Measurements from ENCODE around the gene NUDCD3. TPM values are rescaled to one million over a fixed set of nuclear protein-coding genes. Genes with fewer than 3 reads are reported as not detected.

The NUDCD3 gene
- total and polyA plus RNA-seq, 2 experiments from 2014 or later, result 35.7 to 42.7 TPM

DNA sequence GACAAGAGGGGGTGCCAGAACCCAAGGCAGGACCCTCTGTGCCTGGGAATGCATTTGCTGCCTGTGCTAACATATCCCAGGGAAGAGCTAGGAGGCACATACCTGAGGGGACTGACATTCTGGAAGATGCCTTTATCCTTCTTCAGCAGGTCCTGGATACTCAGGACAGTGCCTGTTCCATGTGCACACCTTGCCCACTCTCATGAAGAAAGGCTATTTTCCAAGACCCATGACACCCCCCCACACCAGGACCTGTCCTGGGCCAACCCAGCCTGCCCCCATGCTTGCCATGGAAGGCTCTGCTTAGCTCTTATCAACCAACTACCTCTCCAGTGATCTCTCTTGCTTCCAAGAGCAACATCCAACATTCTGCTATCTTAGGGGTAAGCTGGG lies 97.8 kb downstream of the NUDCD3 start:
- Histone ChIP-seq H3K9me2 (ENCODE audit: insufficient read depth) (no peaks in the 10 kb centered on the region), H2AFZ (no peak overlapping the region), H3K4me2 (no peak overlapping the region), H3K4me1 (ENCODE audit: insufficient read depth) (no peaks in the 10 kb centered on the region), H3K36me3 (ENCODE audit: insufficient read depth) (no peaks in the 10 kb centered on the region; the same call in 1 of the 2 replicates), H3F3A (replicated peaks; ENCODE audit: low read depth) (no peaks in the 10 kb centered on the region), H4K20me1 (replicated peaks; ENCODE audit: insufficient read depth) (0 out of 2 replicates have a peak, but pooled peaks cover 3% of the 10 kb centered on the region), H3K79me2 (replicated peaks; ENCODE audit: insufficient read depth) (0 out of 2 replicates have a peak, but pooled peaks cover 3% of the 10 kb centered on the region), H3K27ac (ENCODE audit: low read depth) (no peak overlapping the region), H3K4me3 (no peak overlapping the region), H3K27me3 (ENCODE audit: insufficient read depth) (no peaks in the 10 kb centered on the region)
- Mint-ChIP-seq H3K27me3 (ENCODE audit: insufficient read depth, low read depth, poor library complexity) (peaks cover 2% of the 10 kb centered on the region), H3K4me1 (no peaks in the 10 kb centered on the region), H3K9me3 (no peaks in the 10 kb centered on the region), H3K4me3 (no peak overlapping the region), H3K36me3 (ENCODE audit: low read depth) (peaks cover 10% of the 10 kb centered on the region; the same call in 2 of the 3 replicates), H3K27ac (no peak overlapping the region)
- ATAC-seq, result no peak
- TF ChIP-seq CREB1 (CRISPR knock-in tag; IDR thresholded peaks at IDR 0.05; ENCODE audit: low read depth) (no peak), STAT1 (IDR thresholded peaks at IDR 0.05; ENCODE audit: unreplicated experiment) (no peak), ZNF331 (CRISPR knock-in tag; IDR thresholded peaks at IDR 0.05; ENCODE audit: low read depth) (no peak), NANOG (IDR thresholded peaks at IDR 0.05; ENCODE audit: borderline replicate concordance) (no peak), POLR2AphosphoS5 (IDR thresholded peaks at IDR 0.05; ENCODE audit: low read depth) (no peak), EZH2 (IDR thresholded peaks at IDR 0.05; ENCODE audit: low read depth, unreplicated experiment) (no peak), JUNB (IDR thresholded peaks at IDR 0.05; ENCODE audit: unreplicated experiment) (no peak), EZH2phosphoT487 (IDR thresholded peaks at IDR 0.05; ENCODE audit: unreplicated experiment) (no peak), ZNF114 (CRISPR knock-in tag; IDR thresholded peaks at IDR 0.05) (no peak)
- TF ChIP-seq, protein P1, sequence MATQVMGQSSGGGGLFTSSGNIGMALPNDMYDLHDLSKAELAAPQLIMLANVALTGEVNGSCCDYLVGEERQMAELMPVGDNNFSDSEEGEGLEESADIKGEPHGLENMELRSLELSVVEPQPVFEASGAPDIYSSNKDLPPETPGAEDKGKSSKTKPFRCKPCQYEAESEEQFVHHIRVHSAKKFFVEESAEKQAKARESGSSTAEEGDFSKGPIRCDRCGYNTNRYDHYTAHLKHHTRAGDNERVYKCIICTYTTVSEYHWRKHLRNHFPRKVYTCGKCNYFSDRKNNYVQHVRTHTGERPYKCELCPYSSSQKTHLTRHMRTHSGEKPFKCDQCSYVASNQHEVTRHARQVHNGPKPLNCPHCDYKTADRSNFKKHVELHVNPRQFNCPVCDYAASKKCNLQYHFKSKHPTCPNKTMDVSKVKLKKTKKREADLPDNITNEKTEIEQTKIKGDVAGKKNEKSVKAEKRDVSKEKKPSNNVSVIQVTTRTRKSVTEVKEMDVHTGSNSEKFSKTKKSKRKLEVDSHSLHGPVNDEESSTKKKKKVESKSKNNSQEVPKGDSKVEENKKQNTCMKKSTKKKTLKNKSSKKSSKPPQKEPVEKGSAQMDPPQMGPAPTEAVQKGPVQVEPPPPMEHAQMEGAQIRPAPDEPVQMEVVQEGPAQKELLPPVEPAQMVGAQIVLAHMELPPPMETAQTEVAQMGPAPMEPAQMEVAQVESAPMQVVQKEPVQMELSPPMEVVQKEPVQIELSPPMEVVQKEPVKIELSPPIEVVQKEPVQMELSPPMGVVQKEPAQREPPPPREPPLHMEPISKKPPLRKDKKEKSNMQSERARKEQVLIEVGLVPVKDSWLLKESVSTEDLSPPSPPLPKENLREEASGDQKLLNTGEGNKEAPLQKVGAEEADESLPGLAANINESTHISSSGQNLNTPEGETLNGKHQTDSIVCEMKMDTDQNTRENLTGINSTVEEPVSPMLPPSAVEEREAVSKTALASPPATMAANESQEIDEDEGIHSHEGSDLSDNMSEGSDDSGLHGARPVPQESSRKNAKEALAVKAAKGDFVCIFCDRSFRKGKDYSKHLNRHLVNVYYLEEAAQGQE (IDR thresholded peaks at IDR 0.05; ENCODE audit: unreplicated experiment), result no peak
- TF ChIP-seq, protein P2, sequence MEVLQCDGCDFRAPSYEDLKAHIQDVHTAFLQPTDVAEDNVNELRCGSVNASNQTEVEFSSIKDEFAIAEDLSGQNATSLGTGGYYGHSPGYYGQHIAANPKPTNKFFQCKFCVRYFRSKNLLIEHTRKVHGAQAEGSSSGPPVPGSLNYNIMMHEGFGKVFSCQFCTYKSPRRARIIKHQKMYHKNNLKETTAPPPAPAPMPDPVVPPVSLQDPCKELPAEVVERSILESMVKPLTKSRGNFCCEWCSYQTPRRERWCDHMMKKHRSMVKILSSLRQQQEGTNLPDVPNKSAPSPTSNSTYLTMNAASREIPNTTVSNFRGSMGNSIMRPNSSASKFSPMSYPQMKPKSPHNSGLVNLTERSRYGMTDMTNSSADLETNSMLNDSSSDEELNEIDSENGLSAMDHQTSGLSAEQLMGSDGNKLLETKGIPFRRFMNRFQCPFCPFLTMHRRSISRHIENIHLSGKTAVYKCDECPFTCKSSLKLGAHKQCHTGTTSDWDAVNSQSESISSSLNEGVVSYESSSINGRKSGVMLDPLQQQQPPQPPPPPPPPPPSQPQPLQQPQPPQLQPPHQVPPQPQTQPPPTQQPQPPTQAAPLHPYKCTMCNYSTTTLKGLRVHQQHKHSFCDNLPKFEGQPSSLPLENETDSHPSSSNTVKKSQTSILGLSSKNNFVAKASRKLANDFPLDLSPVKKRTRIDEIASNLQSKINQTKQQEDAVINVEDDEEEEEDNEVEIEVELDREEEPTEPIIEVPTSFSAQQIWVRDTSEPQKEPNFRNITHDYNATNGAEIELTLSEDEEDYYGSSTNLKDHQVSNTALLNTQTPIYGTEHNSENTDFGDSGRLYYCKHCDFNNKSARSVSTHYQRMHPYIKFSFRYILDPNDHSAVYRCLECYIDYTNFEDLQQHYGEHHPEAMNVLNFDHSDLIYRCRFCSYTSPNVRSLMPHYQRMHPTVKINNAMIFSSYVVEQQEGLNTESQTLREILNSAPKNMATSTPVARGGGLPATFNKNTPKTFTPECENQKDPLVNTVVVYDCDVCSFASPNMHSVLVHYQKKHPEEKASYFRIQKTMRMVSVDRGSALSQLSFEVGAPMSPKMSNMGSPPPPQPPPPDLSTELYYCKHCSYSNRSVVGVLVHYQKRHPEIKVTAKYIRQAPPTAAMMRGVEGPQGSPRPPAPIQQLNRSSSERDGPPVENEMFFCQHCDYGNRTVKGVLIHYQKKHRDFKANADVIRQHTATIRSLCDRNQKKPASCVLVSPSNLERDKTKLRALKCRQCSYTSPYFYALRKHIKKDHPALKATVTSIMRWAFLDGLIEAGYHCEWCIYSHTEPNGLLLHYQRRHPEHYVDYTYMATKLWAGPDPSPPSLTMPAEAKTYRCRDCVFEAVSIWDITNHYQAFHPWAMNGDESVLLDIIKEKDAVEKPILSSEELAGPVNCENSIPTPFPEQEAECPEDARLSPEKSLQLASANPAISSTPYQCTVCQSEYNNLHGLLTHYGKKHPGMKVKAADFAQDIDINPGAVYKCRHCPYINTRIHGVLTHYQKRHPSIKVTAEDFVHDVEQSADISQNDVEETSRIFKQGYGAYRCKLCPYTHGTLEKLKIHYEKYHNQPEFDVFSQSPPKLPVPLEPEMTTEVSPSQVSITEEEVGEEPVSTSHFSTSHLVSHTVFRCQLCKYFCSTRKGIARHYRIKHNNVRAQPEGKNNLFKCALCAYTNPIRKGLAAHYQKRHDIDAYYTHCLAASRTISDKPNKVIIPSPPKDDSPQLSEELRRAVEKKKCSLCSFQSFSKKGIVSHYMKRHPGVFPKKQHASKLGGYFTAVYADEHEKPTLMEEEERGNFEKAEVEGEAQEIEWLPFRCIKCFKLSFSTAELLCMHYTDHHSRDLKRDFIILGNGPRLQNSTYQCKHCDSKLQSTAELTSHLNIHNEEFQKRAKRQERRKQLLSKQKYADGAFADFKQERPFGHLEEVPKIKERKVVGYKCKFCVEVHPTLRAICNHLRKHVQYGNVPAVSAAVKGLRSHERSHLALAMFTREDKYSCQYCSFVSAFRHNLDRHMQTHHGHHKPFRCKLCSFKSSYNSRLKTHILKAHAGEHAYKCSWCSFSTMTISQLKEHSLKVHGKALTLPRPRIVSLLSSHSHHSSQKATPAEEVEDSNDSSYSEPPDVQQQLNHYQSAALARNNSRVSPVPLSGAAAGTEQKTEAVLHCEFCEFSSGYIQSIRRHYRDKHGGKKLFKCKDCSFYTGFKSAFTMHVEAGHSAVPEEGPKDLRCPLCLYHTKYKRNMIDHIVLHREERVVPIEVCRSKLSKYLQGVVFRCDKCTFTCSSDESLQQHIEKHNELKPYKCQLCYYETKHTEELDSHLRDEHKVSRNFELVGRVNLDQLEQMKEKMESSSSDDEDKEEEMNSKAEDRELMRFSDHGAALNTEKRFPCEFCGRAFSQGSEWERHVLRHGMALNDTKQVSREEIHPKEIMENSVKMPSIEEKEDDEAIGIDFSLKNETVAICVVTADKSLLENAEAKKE (CRISPR knock-in tag; IDR thresholded peaks at IDR 0.05), result no peak
- TF ChIP-seq, protein P3, sequence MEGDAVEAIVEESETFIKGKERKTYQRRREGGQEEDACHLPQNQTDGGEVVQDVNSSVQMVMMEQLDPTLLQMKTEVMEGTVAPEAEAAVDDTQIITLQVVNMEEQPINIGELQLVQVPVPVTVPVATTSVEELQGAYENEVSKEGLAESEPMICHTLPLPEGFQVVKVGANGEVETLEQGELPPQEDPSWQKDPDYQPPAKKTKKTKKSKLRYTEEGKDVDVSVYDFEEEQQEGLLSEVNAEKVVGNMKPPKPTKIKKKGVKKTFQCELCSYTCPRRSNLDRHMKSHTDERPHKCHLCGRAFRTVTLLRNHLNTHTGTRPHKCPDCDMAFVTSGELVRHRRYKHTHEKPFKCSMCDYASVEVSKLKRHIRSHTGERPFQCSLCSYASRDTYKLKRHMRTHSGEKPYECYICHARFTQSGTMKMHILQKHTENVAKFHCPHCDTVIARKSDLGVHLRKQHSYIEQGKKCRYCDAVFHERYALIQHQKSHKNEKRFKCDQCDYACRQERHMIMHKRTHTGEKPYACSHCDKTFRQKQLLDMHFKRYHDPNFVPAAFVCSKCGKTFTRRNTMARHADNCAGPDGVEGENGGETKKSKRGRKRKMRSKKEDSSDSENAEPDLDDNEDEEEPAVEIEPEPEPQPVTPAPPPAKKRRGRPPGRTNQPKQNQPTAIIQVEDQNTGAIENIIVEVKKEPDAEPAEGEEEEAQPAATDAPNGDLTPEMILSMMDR (conservative IDR thresholded peaks at IDR 0.05; ENCODE audit: low read depth in 2 of 2), result no peak
- TF ChIP-seq, protein P4, sequence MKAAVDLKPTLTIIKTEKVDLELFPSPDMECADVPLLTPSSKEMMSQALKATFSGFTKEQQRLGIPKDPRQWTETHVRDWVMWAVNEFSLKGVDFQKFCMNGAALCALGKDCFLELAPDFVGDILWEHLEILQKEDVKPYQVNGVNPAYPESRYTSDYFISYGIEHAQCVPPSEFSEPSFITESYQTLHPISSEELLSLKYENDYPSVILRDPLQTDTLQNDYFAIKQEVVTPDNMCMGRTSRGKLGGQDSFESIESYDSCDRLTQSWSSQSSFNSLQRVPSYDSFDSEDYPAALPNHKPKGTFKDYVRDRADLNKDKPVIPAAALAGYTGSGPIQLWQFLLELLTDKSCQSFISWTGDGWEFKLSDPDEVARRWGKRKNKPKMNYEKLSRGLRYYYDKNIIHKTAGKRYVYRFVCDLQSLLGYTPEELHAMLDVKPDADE (IDR thresholded peaks at IDR 0.05), result no peak
- DNase-seq (ENCODE audit: low spot score), result no peak
